H1 (cell line): ENCODE data around the gene RAD51B. TPM values are rescaled to one million over a fixed set of nuclear protein-coding genes. Genes with fewer than 3 reads are reported as not detected.

Source experiments
- CTCF ChIA-PET: fragments of 300-600 bp; sonication (Branson Sonifier 250); formaldehyde crosslinking; loops from one replicate; lab custom pipeline; 2021; ENCODE audit not compliant: partially characterized antibody; lab: Charles Lee
- POLR2A ChIA-PET: fragments of 300-600 bp; sonication (Branson Sonifier 250); formaldehyde crosslinking; loops from one replicate; lab custom pipeline; 2021; ENCODE audit warnings: inconsistent platforms; ENCODE audit not compliant: partially characterized antibody; lab: Charles Lee
- DNase-seq, 2 experiments: peaks; one replicate each; pipeline versions ENCODE4 v3.0.0 to v3.0.0-alpha.2; 2010 to 2022; ENCODE audit warnings: low spot score in 2 of 2, low read depth in 1 of 2, mixed read lengths in 1 of 2
- FAIRE-seq: peaks from 2 replicates; lab custom pipeline; 2011; peaks lifted over from hg19 to GRCh38; lab: Jason Lieb, UNC
- H2AFZ ChIP-seq: 2 replicates; pipeline ENCODE4 v1.8.1; 2012; ENCODE audit warnings: low read length, inconsistent platforms
- H2AK5ac ChIP-seq: 2 replicates; pipeline ENCODE4 v1.6.1; 2013; ENCODE audit warnings: low read depth, low read length
- H2BK120ac ChIP-seq: replicated peaks from 2 replicates; pipeline ENCODE3; 2013; ENCODE audit warnings: low read depth, low read length, inconsistent platforms
- H2BK12ac ChIP-seq: 2 replicates; pipeline ENCODE4 v1.6.1; 2013; ENCODE audit warnings: low read depth, low read length
- H2BK15ac ChIP-seq: 2 replicates; pipeline ENCODE4 v1.6.1; 2013; ENCODE audit warnings: low read length
- H2BK20ac ChIP-seq: 2 replicates; pipeline ENCODE4 v1.6.1; 2013; ENCODE audit warnings: low read length
- H2BK5ac ChIP-seq: 2 replicates; pipeline ENCODE4 v1.6.1; 2013; ENCODE audit warnings: low read depth, low read length
- H3K14ac ChIP-seq: 2 replicates; pipeline ENCODE4 v1.6.1; 2013; ENCODE audit warnings: inconsistent platforms; ENCODE audit not compliant: insufficient read length
- H3K18ac ChIP-seq: 2 replicates; pipeline ENCODE4 v1.6.1; 2013; ENCODE audit warnings: low read length; ENCODE audit errors: extremely low read depth
- H3K23ac ChIP-seq: 2 replicates; pipeline ENCODE4 v1.6.1; 2013; ENCODE audit warnings: inconsistent platforms; ENCODE audit not compliant: insufficient read length
- H3K23me2 ChIP-seq: 2 replicates; pipeline ENCODE4 v1.6.1; 2013; ENCODE audit warnings: low read depth, low read length
- H3K27ac ChIP-seq: 2 replicates; pipeline ENCODE4 v1.6.1; 2011; ENCODE audit warnings: low read depth, low read length, inconsistent platforms
- H3K27me3 ChIP-seq, 4 experiments: replicated peaks in 1 of 4; 1 replicate in 1 of 4; 2 replicates in 3 of 4; pipeline versions ENCODE4 v1.6.1 to v1.8.1; 2011 to 2013; ENCODE audit warnings: low read length in 3 of 4, mild to moderate bottlenecking in 3 of 4, inconsistent platforms in 2 of 4, mixed read lengths in 2 of 4, moderate library complexity in 1 of 4; ENCODE audit not compliant: control insufficient read depth in 3 of 4, insufficient read depth in 3 of 4; ENCODE audit errors: extremely low read depth in 1 of 4
- H3K36me3 ChIP-seq, 4 experiments: 2 replicates each; pipeline versions ENCODE4 v1.6.1 to v1.8.1; 2011 to 2013; ENCODE audit warnings: mild to moderate bottlenecking in 4 of 4, low read length in 3 of 4, moderate library complexity in 2 of 4, control low read depth in 1 of 4, inconsistent platforms in 1 of 4; ENCODE audit not compliant: insufficient read depth in 4 of 4, control insufficient read depth in 2 of 4
- H3K4ac ChIP-seq: replicated peaks from 2 replicates; pipeline ENCODE3; 2013; ENCODE audit warnings: low read length, low read depth, mixed read lengths, inconsistent platforms; ENCODE audit not compliant: insufficient read length
- H3K4me1 ChIP-seq, 4 experiments: replicated peaks in 1 of 4; 1 replicate in 1 of 4; 2 replicates in 3 of 4; pipeline versions ENCODE4 v1.6.1 to v1.8.1; 2011 to 2013; ENCODE audit warnings: low read length in 3 of 4, inconsistent platforms in 2 of 4, mixed read lengths in 1 of 4; ENCODE audit not compliant: insufficient read depth in 4 of 4, control insufficient read depth in 3 of 4
- H3K4me2 ChIP-seq, 2 experiments: 2 replicates each; pipeline versions ENCODE4 v1.6.1 to v1.8.1; 2011 to 2013; ENCODE audit warnings: low read depth in 2 of 2, low read length in 2 of 2, control low read depth in 1 of 2, inconsistent platforms in 1 of 2, mild to moderate bottlenecking in 1 of 2; ENCODE audit not compliant: insufficient read depth in 1 of 2
- H3K4me3 ChIP-seq, 4 experiments: fragments of 200-600, 300-600 bp in 1 of 4; sonication (generic), shearing (Covaris generic), sonication (Bioruptor Twin) in 1 of 4; 2 replicates each; pipeline versions ENCODE4 v1.5.1 to v1.8.1; 2011 to 2016; ENCODE audit warnings: low read length in 4 of 4, low read depth in 3 of 4, control low read depth in 2 of 4, inconsistent platforms in 2 of 4, mild to moderate bottlenecking in 2 of 4, mixed read lengths in 1 of 4, moderate library complexity in 1 of 4; ENCODE audit not compliant: insufficient read depth in 2 of 4; ENCODE audit errors: extremely low read depth in 1 of 4
- H3K56ac ChIP-seq: replicated peaks from 2 replicates; pipeline ENCODE3; 2013; ENCODE audit warnings: low read depth, mild to moderate bottlenecking, mixed read lengths, low read length, inconsistent platforms; ENCODE audit not compliant: insufficient read length
- H3K79me1 ChIP-seq: 2 replicates; pipeline ENCODE4 v1.6.1; 2013; ENCODE audit warnings: low read depth, low read length, control low read depth
- H3K79me2 ChIP-seq, 2 experiments: 2 replicates each; pipeline versions ENCODE4 v1.6.1 to v1.8.1; 2012 to 2013; ENCODE audit warnings: low read length in 2 of 2, mild to moderate bottlenecking in 2 of 2, inconsistent platforms in 1 of 2; ENCODE audit not compliant: insufficient read depth in 2 of 2, control insufficient read depth in 1 of 2
- H3K9ac ChIP-seq, 4 experiments: replicated peaks in 1 of 4; 1 replicate in 1 of 4; 2 replicates in 3 of 4; pipeline versions ENCODE4 v1.6.1 to v1.8.1; 2011 to 2013; ENCODE audit warnings: low read depth in 3 of 4, low read length in 3 of 4, control low read depth in 2 of 4, mild to moderate bottlenecking in 2 of 4, moderate library complexity in 2 of 4, inconsistent platforms in 1 of 4; ENCODE audit errors: extremely low read depth in 1 of 4
- H3K9me3 ChIP-seq, 2 experiments: 2 replicates each; pipeline versions ENCODE4 v1.6.1 to v1.8.1; 2012 to 2013; ENCODE audit warnings: mild to moderate bottlenecking in 2 of 2, moderate library complexity in 2 of 2, control low read depth in 1 of 2, inconsistent platforms in 1 of 2, low read depth in 1 of 2, low read length in 1 of 2, mixed read lengths in 1 of 2; ENCODE audit not compliant: insufficient read depth in 2 of 2
- H4K20me1 ChIP-seq, 2 experiments: replicated peaks in 1 of 2; 2 replicates each; pipeline versions ENCODE3 to v1.8.1; 2011 to 2013; ENCODE audit warnings: inconsistent platforms in 2 of 2, low read length in 2 of 2, mild to moderate bottlenecking in 1 of 2; ENCODE audit not compliant: insufficient read depth in 2 of 2, control insufficient read depth in 1 of 2
- H4K5ac ChIP-seq: 2 replicates; pipeline ENCODE4 v1.6.1; 2013; ENCODE audit warnings: low read length, low read depth, mixed read lengths, inconsistent platforms; ENCODE audit not compliant: insufficient read length
- H4K8ac ChIP-seq: 2 replicates; pipeline ENCODE4 v1.8.0; 2013; ENCODE audit warnings: mild to moderate bottlenecking, moderate library complexity, low read length, inconsistent platforms; ENCODE audit not compliant: insufficient read depth; ENCODE audit errors: extremely low read depth
- H4K91ac ChIP-seq: replicated peaks from 2 replicates; pipeline ENCODE3; 2013; ENCODE audit warnings: low read length, mixed read lengths, inconsistent platforms; ENCODE audit not compliant: insufficient read length
- WGBS, 2 experiments: shearing (Covaris generic) in 1 of 2; methylation state at CpG; one replicate each; pipeline versions ENCODE4 v1.1.6 to v1.1.7; 2013 to 2015; ENCODE audit warnings: low lambda C conversion rate in 2 of 2, mixed read lengths in 2 of 2, inconsistent platforms in 1 of 2, low coverage in 1 of 2, missing lambda C conversion rate in 1 of 2; ENCODE audit not compliant: insufficient replicate concordance in 2 of 2, insufficient coverage in 1 of 2, insufficient read length in 1 of 2; ENCODE audit errors: extremely low coverage in 1 of 2, missing lambda C conversion rate in 1 of 2; 5-methylcytosine and 5-hydroxymethylcytosine counted together
- polyA plus RNA-seq, 7 experiments: library from polyadenylated mRNA; depleted of rRNA in 3 of 7; stranded (reverse) in 5 of 7; unstranded in 2 of 7; fragments of >200 nt in 5 of 7; fragments of 200-250 nt in 2 of 7; gene quantifications; 1 replicate in 5 of 7; 2 replicates in 1 of 7; 4 replicates in 1 of 7; pipeline versions ENCODE4 v1.2.1 to v1.2.3, GENCODE V29; 2011 to 2013; ENCODE audit warnings: missing spikeins in 2 of 7, mixed read lengths in 2 of 7
- total RNA-seq: library from RNA; stranded (reverse); fragmentation: NEBNext Ultra II Directional; extraction: Animal tissue kit (Norgen Biotek cat#: 25700); gene quantifications from 2 replicates; pipeline ENCODE4 v1.2.1, GENCODE V29; 2021

Gene RAD51B
- total and polyA plus RNA-seq, 2 of the 8 experiments (the other 6 are each of a cell fraction or from before 2014, with no cell fraction given) = 3.9 to 14.9 TPM

GRCh38 chr14:68268197-68268596, 448.6 kb downstream of the RAD51B start:
- Histone ChIP-seq H3K23ac (no peak overlapping the region), H3K79me2 (no peaks in the 10 kb centered on the region), H3K27me3 (no peaks in the 10 kb centered on the region; a peak in 1 of 7 replicates), H2AFZ (no peak overlapping the region), H4K8ac (no peak overlapping the region), H3K27ac (no peak overlapping the region), H3K4me3 (no peak overlapping the region), H3K36me3 (no peaks in the 10 kb centered on the region), H3K56ac (no peak overlapping the region), H3K79me1 (no peaks in the 10 kb centered on the region), H2BK12ac (no peak overlapping the region), H4K91ac (no peak overlapping the region), H3K23me2 (no peaks in the 10 kb centered on the region), H3K14ac (no peak overlapping the region), H3K9me3 (no peaks in the 10 kb centered on the region), H3K9ac (no peak overlapping the region), H3K4me2 (no peak overlapping the region), H2BK120ac (no peak overlapping the region), H2AK5ac (no peak overlapping the region), H3K4me1 (peaks cover 0 to 5% (median 0%) of the 10 kb centered on the region in 4 experiments; a peak in 3 of 7 replicates), H4K5ac (no peak overlapping the region), H2BK5ac (no peak overlapping the region), H4K20me1 (no peaks in the 10 kb centered on the region), H2BK20ac (no peak overlapping the region), H2BK15ac (no peak overlapping the region), H3K4ac (no peak overlapping the region), H3K18ac (no peak overlapping the region)
- ChIA-PET POLR2A (no interaction called here), CTCF (interaction anchor here (0.6 kb wide), 1 partner anchor 521 kb away, joined by 4 read pairs; no protein-coding TSS in a partner anchor)
- no peak for DNase-seq
- no peak for FAIRE-seq
- 92% methylated on average over 2 of the region's 2 CpGs; no CpG with 5 or more reads in 1 of the 2 experiments for WGBS, 2 experiments
